ENCODE results near the gene TRANK1.
"Not testable (repeated sequence)": the region's sequence is repeated elsewhere in the genome, so short reads cannot be mapped to it uniquely, and the experiment has no call there.

The TRANK1 gene

DNA sequence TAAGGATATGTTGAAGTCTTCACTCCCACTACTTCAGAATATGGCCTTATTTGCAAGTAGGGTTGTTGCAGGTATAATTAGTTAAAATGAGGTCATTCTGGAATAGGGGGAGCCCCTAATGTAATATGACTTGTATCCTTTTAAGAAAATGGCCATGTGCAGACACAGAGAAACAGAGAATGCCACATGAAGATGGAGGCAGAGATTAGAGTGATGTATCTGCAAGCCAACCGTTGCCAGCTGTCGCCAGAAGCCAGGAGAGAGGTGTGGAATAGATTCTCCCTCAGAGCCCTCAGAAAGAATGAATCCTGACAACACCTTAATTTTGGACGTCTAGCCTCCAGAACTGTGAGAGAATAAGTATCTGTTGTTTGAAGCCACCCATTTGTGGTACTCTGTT lies 11.3 kb upstream of the TRANK1 start:
- no peak for DNase-seq

GRCh38 chr3:36954452-36955134 lies 9.7 kb upstream of the TRANK1 start:
- DNase-seq: no peak

GRCh38 chr3:36947814-36948213 lies 3.0 kb upstream of the TRANK1 start:
- DNase-seq: not testable (repeated sequence)

DNA sequence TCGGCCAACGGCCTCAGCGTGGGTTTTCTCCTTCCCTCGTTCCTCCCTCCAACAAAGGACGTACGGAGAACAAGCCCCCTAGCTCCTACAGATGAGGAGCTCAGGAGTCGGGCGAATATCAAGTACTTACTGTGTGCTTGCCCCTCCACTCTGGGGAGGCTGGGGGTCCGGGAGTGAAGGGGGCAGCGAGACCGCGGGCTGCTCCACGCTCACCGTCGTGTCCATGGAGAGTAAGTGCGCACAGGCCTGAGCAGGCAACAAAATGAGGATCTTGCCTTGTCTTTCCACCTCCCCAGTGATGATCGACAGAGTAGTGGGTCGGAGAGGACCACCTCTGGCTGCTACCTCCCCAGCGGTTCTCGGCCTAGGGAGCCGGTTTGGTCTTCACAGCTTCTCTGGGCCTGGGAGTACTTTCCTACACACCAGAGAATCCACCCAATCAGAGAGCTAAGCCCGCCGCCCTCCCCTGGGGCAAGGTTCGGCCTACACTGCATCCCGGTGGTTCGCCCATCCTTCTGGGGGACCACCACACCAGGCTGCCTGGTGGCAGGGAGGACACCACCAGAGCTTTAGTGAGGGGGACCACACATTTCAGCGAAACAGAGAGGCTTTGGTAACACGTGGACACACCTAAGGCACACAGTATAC lies 603 bp upstream of the TRANK1 start:
- DNase-seq: no peak

- peak; percentile 24 for DNase-seq
These were observed 728 bp downstream of the TRANK1 start for GRCh38 chr3:36944012-36944640.

DNA sequence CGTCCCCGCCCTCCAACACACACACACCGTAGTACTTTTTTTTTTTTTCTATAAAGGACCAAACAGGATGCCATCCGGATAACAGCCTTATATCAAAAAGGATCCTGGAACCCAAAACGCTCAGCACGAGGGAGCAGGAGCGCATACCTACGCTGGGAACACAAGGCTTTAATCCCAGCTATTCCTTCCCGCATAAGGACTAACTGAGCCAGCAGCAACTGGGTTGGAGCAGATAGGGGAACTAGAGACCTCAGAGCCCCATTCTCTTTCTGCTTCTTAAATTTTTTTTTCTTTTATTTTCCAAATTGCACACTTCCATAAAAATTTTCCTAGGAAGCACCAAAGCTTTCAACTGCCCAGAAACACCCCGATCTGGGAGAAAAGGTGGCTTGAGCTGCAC lies 1.3 kb downstream of the TRANK1 start:
- DNase-seq: no peak

GRCh38 chr3:36942638-36943248 lies 2.1 kb downstream of the TRANK1 start:
- DNase-seq: no peak

DNA sequence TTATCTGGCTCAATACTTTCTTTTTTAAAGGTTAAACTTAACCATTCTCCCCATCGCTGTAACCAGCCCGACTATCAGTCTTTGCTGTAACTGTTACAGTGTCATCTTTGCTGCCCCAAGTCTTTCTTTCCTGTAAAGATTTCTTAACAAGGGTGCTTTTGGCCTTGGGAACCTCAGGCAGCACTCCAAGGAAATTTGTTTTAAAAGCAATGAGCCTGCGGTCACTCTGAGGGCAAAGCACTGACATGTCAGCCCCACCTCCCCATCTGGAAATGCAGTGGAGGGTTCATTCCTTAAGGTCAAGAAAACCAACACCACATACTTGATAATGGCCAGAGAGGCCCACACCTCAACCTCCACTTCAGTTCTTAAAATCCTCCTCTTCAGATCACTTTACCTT lies 3.2 kb downstream of the TRANK1 start:
- DNase-seq: no peak

- DNase-seq: no peak
These were observed 3.7 kb downstream of the TRANK1 start for GRCh38 chr3:36941162-36941561.

GRCh38 chr3:36937492-36937891 lies 7.4 kb downstream of the TRANK1 start:
- DNase-seq: no peak

DNA sequence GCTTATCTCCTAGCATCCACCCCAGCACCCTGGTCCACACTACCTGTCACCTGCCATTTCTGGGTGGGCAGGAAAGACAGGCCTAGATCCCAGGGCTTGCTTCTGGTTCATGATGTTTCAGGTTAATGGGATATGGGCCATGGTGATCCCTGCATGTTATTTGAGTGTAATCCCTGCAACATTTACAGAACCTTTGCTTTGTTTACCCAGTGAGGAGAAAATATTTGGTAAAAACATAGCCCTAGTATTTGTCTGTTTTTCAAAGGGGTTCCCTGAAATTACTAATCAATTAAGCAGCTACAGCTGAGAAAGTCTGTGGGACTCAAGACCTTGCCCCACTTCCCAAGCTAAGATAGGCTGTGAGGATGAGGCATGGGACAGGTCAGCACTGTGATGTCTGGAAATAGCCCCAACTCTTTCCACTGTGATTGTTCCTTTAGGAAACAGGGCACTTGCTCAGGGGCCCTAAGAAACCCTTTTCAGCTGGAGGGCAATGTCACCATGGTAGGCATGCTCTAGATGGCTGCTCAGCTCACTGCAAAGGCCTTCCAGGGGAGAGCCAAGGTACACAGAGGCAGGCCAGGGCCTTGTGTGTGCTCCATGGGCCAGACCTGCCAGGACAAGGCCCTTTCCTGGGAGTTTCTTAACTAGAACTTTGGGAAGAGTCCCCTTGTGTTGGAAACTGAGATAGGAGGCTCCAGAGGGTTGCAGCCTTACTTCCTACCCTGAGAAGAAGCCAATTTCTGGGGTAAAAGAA lies 11.1 kb downstream of the TRANK1 start:
- DNase-seq: no peak

- not testable (repeated sequence) for DNase-seq
These were observed 13.4 kb downstream of the TRANK1 start for GRCh38 chr3:36931424-36931823.

DNA sequence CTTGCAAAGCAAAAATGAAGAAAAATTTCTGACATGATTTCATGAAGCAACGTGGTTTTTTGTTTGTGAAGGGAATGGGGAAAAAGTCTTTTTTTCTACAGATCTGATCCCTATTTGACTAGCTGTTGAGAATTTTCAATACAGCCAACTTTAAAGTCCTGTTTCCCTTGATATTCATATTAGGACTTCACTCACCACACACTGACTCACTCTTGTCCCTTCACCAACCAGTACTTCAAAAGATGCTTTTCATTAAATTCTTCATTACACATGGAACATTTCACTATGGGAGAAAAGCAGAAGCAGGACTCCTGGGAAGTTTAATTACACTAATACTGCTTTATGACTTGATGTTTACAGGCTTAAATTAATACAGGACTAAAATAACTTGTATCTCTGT lies 16.6 kb downstream of the TRANK1 start:
- DNase-seq: no peak

GRCh38 chr3:36926292-36926897 lies 18.5 kb downstream of the TRANK1 start:
- DNase-seq: no peak

DNA sequence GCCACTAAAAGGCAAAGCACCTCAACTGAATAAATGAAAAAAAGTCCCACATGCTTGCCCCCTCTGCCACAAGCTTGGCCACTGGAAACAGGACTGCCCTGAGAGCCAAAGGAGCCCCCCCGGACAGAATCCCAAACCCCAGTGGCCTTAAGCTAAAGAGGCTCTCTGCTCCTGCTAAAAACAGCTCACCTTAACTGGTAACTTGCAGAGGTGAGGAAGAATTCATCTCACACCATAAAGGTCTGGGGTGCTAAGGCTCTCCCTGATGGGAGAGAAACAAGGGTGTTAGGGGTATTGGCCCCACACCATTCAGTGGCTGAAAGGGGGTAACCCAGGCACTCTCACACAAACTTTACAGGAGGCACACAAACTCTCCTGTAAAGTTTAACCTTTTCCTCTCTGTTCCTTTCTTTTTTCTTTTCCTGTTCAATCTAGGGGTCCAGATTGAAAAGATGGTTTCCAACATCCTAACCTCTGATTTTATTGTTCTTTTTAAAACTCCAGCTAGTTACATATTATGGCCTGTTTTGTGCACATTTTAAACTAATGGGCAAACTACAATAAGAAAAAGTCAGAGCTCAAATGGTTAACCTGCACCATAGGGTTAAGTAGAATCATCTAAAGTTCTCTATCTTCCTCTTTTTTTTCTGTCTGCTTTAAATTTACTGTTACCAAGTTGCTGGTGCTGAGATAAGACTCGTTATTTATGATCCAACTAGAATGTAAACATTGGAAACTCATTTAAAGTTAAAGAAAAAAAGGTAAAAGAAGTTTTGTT lies 19.9 kb downstream of the TRANK1 start:
- no peak for DNase-seq

GRCh38 chr3:36923981-36924743 lies 20.7 kb downstream of the TRANK1 start:
- DNase-seq: no peak

DNA sequence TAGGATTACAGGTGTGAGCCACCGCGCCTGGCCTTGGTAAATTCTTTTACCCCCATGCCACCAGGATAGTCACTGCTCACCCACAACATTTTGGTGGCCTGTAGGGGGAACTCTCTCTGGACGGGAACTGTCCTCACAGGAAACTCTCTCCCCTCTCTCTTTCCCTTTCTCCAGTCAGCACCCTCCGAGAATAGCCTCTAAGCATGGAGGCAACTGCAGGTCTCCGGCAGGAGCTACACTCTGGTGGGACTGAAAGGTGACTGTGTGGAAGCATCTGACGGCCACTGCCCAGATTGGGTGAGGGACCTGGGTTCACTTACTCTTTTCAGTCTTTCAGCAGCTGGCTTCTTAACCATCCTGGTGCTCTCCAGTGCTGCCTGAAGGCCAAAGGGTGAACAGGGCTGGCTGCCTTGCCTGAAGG lies 21.3 kb downstream of the TRANK1 start:
- DNase-seq: no peak

DNA sequence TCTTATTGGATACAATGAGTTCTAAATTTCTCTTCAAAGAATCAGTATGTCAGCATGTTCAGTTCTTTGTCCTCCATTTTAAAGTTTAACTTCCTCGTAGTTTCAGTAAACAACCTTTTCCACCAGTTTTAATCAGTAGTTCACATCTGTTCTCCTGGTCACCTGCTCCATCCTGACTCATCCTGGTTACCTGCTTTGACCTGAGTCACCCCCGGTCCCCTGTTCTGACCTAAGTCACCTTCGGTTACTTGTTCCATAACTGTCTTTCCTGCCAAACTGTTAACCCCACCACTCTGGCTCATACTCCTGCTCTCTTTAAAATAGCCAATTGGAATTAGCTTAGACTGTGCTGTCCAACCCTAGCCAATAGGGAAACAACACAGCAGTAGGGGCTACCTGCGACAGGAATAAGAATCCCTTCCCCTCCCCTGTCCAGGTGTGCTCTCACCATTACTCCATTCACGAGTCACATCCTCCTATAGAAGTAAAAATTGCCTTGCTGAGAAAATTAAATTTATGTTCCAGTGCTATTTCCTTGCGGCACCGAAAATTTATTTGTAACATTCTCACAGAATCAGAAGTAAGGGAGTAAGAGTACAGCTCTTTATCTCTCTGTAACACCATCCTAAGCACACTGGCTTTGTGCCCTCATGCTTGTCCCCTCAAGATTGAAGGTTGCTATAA lies 23.8 kb downstream of the TRANK1 start:
- no peak for DNase-seq

GRCh38 chr3:36919439-36920160 lies 25.3 kb downstream of the TRANK1 start:
- DNase-seq: no peak

DNA sequence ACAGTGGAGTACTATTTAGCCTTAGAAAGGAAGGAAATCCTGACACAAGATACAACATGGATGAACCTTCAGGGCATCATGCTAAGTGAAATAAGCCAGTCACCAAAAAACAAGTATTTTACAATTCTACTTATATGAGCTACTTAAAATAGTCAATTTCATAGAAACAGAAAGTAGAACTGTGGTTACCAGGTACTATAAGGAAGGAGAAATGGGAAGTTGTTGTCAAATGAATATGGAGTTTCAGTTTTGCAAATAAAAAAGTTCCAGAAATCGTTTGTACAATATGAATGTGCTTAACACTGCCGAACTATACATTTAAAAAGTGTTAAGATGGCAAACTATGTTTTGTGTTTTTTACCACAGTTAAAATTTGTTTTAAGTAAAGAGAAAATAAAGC lies 26.8 kb downstream of the TRANK1 start:
- DNase-seq: no peak
